RWPE2 (cell line): ENCODE data around the gene RNMT.
A peak's percentile ranks its signal among the peaks of the same experiment; 100 is the strongest.

Experiments used
- ATAC-seq: fragments of 200-7000 bp; cut with Tn5 transposase; 3 replicates; pipeline ENCODE4 v1.9.1; 2021; ENCODE audit warnings: low read depth
- DNase-seq: peaks from one replicate; pipeline ENCODE4 v3.0.0-alpha.2; 2020; ENCODE audit warnings: low spot score
- H3K27ac ChIP-seq: fragments of 450-650 bp; 2 replicates; pipeline ENCODE4 v1.5.1; 2017; ENCODE audit warnings: mild to moderate bottlenecking; ENCODE audit not compliant: poor library complexity, severe bottlenecking
- H3K27me3 ChIP-seq: fragments of 250-450 bp; sonication (Bioruptor Pico); 2 replicates; pipeline ENCODE4 v1.5.1; 2021; ENCODE audit warnings: mild to moderate bottlenecking, moderate library complexity; ENCODE audit not compliant: insufficient read depth, poor library complexity, severe bottlenecking
- H3K36me3 ChIP-seq: fragments of 250-450 bp; sonication (Bioruptor Pico); 2 replicates; pipeline ENCODE4 v1.5.1; 2020; ENCODE audit warnings: low read depth, mild to moderate bottlenecking, moderate library complexity
- H3K4me1 ChIP-seq: fragments of 250-450 bp; sonication (Bioruptor Pico); 2 replicates; pipeline ENCODE4 v1.5.1; 2021; ENCODE audit warnings: mild to moderate bottlenecking, moderate library complexity; ENCODE audit not compliant: insufficient read depth, poor library complexity, severe bottlenecking
- H3K4me3 ChIP-seq: fragments of 250-450 bp; sonication (Bioruptor Pico); 2 replicates; pipeline ENCODE4 v1.5.1; 2021; ENCODE audit warnings: mild to moderate bottlenecking, moderate library complexity; ENCODE audit not compliant: severe bottlenecking
- H3K9me3 ChIP-seq: fragments of 250-450 bp; sonication (Bioruptor Pico); 2 replicates; pipeline ENCODE4 v1.5.1; 2021; ENCODE audit warnings: mild to moderate bottlenecking, moderate library complexity; ENCODE audit not compliant: severe bottlenecking
- CTCF ChIP-seq: fragments of 450-650 bp; IDR thresholded peaks from one replicate; pipeline ENCODE4 v1.5.1; 2017; ENCODE audit warnings: mild to moderate bottlenecking, moderate library complexity; ENCODE audit not compliant: poor library complexity, severe bottlenecking

The RNMT gene

GRCh38 chr18:13800505-13801259 is 74.2 kb downstream of the RNMT start:
- Histone ChIP-seq H3K27ac (peak overlapping the region; percentile 30), H3K27me3 (no peaks in the 10 kb centered on the region), H3K9me3 (no peaks in the 10 kb centered on the region), H3K4me3 (no peak overlapping the region), H3K36me3 (no peaks in the 10 kb centered on the region), H3K4me1 (peaks cover 21% of the 10 kb centered on the region)
- peak; percentile 93 for TF ChIP-seq CTCF
- peak; percentile 92 for ATAC-seq
- peak; percentile 83 for DNase-seq

- ATAC-seq (no peak), DNase-seq (no peak)
- H3K9me3 ChIP-seq: no peaks in the 10 kb centered on the region
- no peaks in the 10 kb centered on the region for H3K36me3 ChIP-seq
- no peak overlapping the region for H3K4me3 ChIP-seq
- no peaks in the 10 kb centered on the region for H3K27me3 ChIP-seq
- H3K27ac ChIP-seq: peak overlapping the region; percentile 30
- H3K4me1 ChIP-seq: peaks cover 20% of the 10 kb centered on the region
- peak; percentile 77 for TF ChIP-seq CTCF
Measured at GRCh38 chr18:13801260-13801601, 74.8 kb downstream of the RNMT start.

GRCh38 chr18:13804305-13804704 is 77.8 kb downstream of the RNMT start:
- H3K36me3 ChIP-seq: no peaks in the 10 kb centered on the region
- TF ChIP-seq CTCF: no peak
- DNase-seq (no peak), ATAC-seq (no peak)
- no peaks in the 10 kb centered on the region for H3K9me3 ChIP-seq
- no peaks in the 10 kb centered on the region for H3K27me3 ChIP-seq
- peaks cover 4% of the 10 kb centered on the region for H3K4me1 ChIP-seq
- no peak overlapping the region for H3K4me3 ChIP-seq
- no peak overlapping the region for H3K27ac ChIP-seq

GRCh38 chr18:13808294-13809042 is 82.0 kb downstream of the RNMT start:
- Histone ChIP-seq H3K4me3 (no peak overlapping the region), H3K4me1 (peaks cover 11% of the 10 kb centered on the region), H3K27me3 (no peaks in the 10 kb centered on the region), H3K9me3 (no peaks in the 10 kb centered on the region), H3K36me3 (no peaks in the 10 kb centered on the region), H3K27ac (no peak overlapping the region)
- no peak for TF ChIP-seq CTCF
- ATAC-seq (no peak), DNase-seq (no peak)

- no peaks in the 10 kb centered on the region for H3K27me3 ChIP-seq
- no peak for ATAC-seq
- H3K4me1 ChIP-seq: peaks cover 11% of the 10 kb centered on the region
- no peaks in the 10 kb centered on the region for H3K36me3 ChIP-seq
- no peak overlapping the region for H3K27ac ChIP-seq
- DNase-seq: no peak
- H3K4me3 ChIP-seq: no peak overlapping the region
- no peaks in the 10 kb centered on the region for H3K9me3 ChIP-seq
- TF ChIP-seq CTCF: no peak
Measured at GRCh38 chr18:13809043-13809430, 82.6 kb downstream of the RNMT start.
